Nephron progenitor cell (in vitro differentiated cells): ENCODE results near the gene KIRREL3.

ENCODE experiments used
- DNase-seq: peaks from one replicate; pipeline ENCODE4 v3.0.0; 2021
- H3K27ac Mint-ChIP-seq: 2 replicates; pipeline ENCODE4 v1.8.0; 2021; ENCODE audit warnings: mild to moderate bottlenecking, moderate library complexity, mixed read lengths
- H3K27me3 Mint-ChIP-seq: 2 replicates; pipeline ENCODE4 v1.8.0; 2021; ENCODE audit warnings: mild to moderate bottlenecking, low read depth, mixed read lengths; ENCODE audit not compliant: poor library complexity
- H3K36me3 Mint-ChIP-seq: 2 replicates; pipeline ENCODE4 v1.8.0; 2021; ENCODE audit warnings: low read depth, mixed read lengths
- H3K4me1 Mint-ChIP-seq: 2 replicates; pipeline ENCODE4 v1.8.0; 2021; ENCODE audit warnings: mixed read lengths
- H3K4me3 Mint-ChIP-seq: 2 replicates; pipeline ENCODE4 v1.8.0; 2021; ENCODE audit warnings: mild to moderate bottlenecking, moderate library complexity, mixed read lengths
- H3K9me3 Mint-ChIP-seq: 2 replicates; pipeline ENCODE4 v1.8.0; 2021; ENCODE audit warnings: mild to moderate bottlenecking, moderate library complexity, mixed read lengths
- CTCF ChIP-seq: fragments of 200-600 bp; sonication (generic); IDR thresholded peaks from 2 replicates; pipeline ENCODE4 v1.5.0; 2021; ENCODE audit warnings: antibody characterized with exemption

The KIRREL3 gene

GRCh38 chr11:126925321-126926093 is 75.1 kb downstream of the KIRREL3 start:
- no peak overlapping the region for H3K27ac Mint-ChIP-seq
- DNase-seq, result no peak
- H3K4me3 Mint-ChIP-seq, result no peak overlapping the region
- TF ChIP-seq CTCF, result no peak
- peaks cover 17% of the 10 kb centered on the region for H3K4me1 Mint-ChIP-seq
- H3K36me3 Mint-ChIP-seq, result no peaks in the 10 kb centered on the region
- H3K27me3 Mint-ChIP-seq, result peaks cover 6% of the 10 kb centered on the region
- H3K9me3 Mint-ChIP-seq, result peaks cover 4% of the 10 kb centered on the region

- peaks cover 6% of the 10 kb centered on the region for H3K27me3 Mint-ChIP-seq
- peaks cover 10% of the 10 kb centered on the region for H3K4me1 Mint-ChIP-seq
- peaks cover 4% of the 10 kb centered on the region for H3K9me3 Mint-ChIP-seq
- H3K36me3 Mint-ChIP-seq, result no peaks in the 10 kb centered on the region
- no peak overlapping the region for H3K27ac Mint-ChIP-seq
- H3K4me3 Mint-ChIP-seq, result no peak overlapping the region
- no peak for TF ChIP-seq CTCF
- DNase-seq, result no peak
These were observed 76.1 kb downstream of the KIRREL3 start for GRCh38 chr11:126924376-126925040.

- peaks cover 4% of the 10 kb centered on the region for H3K9me3 Mint-ChIP-seq
- no peak overlapping the region for H3K4me3 Mint-ChIP-seq
- no peaks in the 10 kb centered on the region for H3K36me3 Mint-ChIP-seq
- no peak for TF ChIP-seq CTCF
- H3K27ac Mint-ChIP-seq, result no peak overlapping the region
- DNase-seq, result no peak
- peaks cover 6% of the 10 kb centered on the region for H3K27me3 Mint-ChIP-seq
- peaks cover 5% of the 10 kb centered on the region for H3K4me1 Mint-ChIP-seq
These were observed 79.7 kb downstream of the KIRREL3 start for GRCh38 chr11:126920833-126921232.

GRCh38 chr11:126919147-126919823 is 81.3 kb downstream of the KIRREL3 start:
- Mint-ChIP-seq H3K36me3 (no peaks in the 10 kb centered on the region), H3K27me3 (peaks cover 6% of the 10 kb centered on the region)

GRCh38 chr11:126918556-126918955 is 82.0 kb downstream of the KIRREL3 start:
- no peak overlapping the region for H3K27ac Mint-ChIP-seq

More at GRCh38 chr11:126919147-126919823, 81.3 kb downstream of the KIRREL3 start:
- Mint-ChIP-seq H3K4me3 (no peak overlapping the region), H3K27ac (no peak overlapping the region), H3K9me3 (peaks cover 4% of the 10 kb centered on the region), H3K4me1 (peaks cover 5% of the 10 kb centered on the region)
- no peak for DNase-seq
- no peak for TF ChIP-seq CTCF

More at GRCh38 chr11:126918556-126918955, 82.0 kb downstream of the KIRREL3 start:
- no peaks in the 10 kb centered on the region for H3K36me3 Mint-ChIP-seq
- H3K4me1 Mint-ChIP-seq, result peaks cover 5% of the 10 kb centered on the region
- H3K9me3 Mint-ChIP-seq, result no peaks in the 10 kb centered on the region
- TF ChIP-seq CTCF, result no peak
- DNase-seq, result no peak
- H3K4me3 Mint-ChIP-seq, result no peak overlapping the region
- H3K27me3 Mint-ChIP-seq, result peaks cover 3% of the 10 kb centered on the region
